ENCODE data around the gene TBC1D2B. TPM values are rescaled to one million over a fixed set of nuclear protein-coding genes. Genes with fewer than 3 reads are reported as not detected.

The TBC1D2B gene
- 22.8 TPM for total RNA-seq

DNA sequence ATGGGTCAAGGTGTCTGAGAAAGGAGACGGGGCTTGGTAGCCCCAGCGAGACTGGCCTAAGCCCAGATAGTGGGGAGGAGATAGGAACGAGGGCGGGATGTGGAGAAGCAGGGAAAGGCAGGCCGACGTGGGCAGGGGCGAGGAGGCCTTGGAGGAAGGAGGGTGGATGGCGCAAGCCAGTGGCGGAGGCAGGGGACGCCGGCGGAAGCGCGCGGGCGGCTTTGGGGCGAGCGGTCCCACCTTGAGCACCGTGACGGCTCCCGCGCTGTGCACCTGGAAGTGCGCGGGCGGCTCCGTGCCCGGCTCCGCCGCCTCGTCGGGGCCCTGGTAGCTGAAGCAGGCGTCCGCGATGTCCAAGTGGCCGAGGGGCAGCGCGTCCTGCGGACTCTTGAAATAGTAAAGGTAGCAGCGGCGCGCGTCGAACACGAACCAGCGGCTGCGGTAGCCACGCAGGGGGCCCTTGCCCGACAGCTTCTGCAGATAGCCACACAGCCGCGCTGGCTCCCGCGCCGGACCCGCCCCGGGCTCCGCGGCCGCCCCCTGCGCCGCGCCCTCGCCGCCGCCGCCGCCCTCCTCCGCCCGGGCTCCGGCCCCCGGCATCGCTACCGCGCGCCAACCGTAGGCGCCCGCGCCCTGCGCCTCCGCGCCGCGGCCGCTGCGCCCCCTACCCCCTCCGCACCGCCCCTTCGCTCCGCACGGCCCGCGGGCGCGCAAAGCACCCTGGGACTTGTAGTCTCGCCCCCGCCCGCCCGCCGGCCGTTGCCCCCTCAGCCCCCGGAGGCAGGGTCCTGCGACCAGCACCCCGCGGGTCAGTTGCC is at the start of gene TBC1D2B:
Gene TBC1D2B, minus strand, starts transcription at position 659 of the 818 bp plus-strand sequence. Its CDS starts 59 bp downstream, at position 600.

GRCh38 chr15:78092261-78093041 is 14.9 kb upstream of the TBC1D2B start, which contains the start of gene SH2D7:
Gene SH2D7 (plus strand): TSS chr15:78092561. CDS start chr15:78092585, 24 bp downstream.

Small RNAs within 50 kb of the gene (small RNA-seq; reads per million reads assigned to genes)
- gene RF00092 (ENCODE audit: low replicate concordance) = not detected

Other genes with a start within 250 kb of the TBC1D2B start
- not detected for gene SH2D7, start 14.8 kb upstream of the TBC1D2B start, total RNA-seq
- gene CIB2, start 53.7 kb upstream of the TBC1D2B start, total RNA-seq = 18.8 TPM
- gene IDH3A, start 71.7 kb upstream of the TBC1D2B start, total RNA-seq = 45.4 TPM
- 4.1 TPM for gene ACSBG1, start 156.9 kb upstream of the TBC1D2B start, total RNA-seq
- gene DNAJA4, start 186.9 kb upstream of the TBC1D2B start, total RNA-seq = 50.1 TPM
- 79.5 TPM for gene SKIC8, start 221.9 kb upstream of the TBC1D2B start, total RNA-seq